WTC11 (cell line): Measurements from ENCODE around the gene KCNT2. TPM values are rescaled to one million over a fixed set of nuclear protein-coding genes. Genes with fewer than 3 reads are reported as not detected.

Source experiments
- ATAC-seq: fragments of 200-7000 bp; cut with Tn5 transposase; 2 replicates; pipeline ENCODE4 v1.10.0; 2021; ENCODE audit warnings: mild to moderate bottlenecking, moderate library complexity
- CTCF ChIA-PET: fragments of 300-600 bp; sonication (Branson Sonifier 250); formaldehyde crosslinking; loops from one replicate; lab custom pipeline; 2021; ENCODE audit warnings: antibody characterized with exemption; lab: Charles Lee
- POLR2A ChIA-PET: fragments of 350-600 bp; sonication (Branson Sonifier 250); formaldehyde crosslinking; loops from one replicate; lab custom pipeline; 2021; ENCODE audit warnings: antibody characterized with exemption; lab: Charles Lee
- DNase-seq: peaks from one replicate; pipeline ENCODE4 v3.0.0; 2021; ENCODE audit warnings: low spot score
- H3K27ac Mint-ChIP-seq: 2 replicates; pipeline ENCODE4 v1.8.0; 2021; ENCODE audit warnings: mixed read lengths
- H3K27me3 Mint-ChIP-seq: 2 replicates; pipeline ENCODE4 v1.8.0; 2021; ENCODE audit warnings: low read depth, mild to moderate bottlenecking, moderate library complexity, mixed read lengths
- H3K36me3 Mint-ChIP-seq: 2 replicates; pipeline ENCODE4 v1.8.0; 2021; ENCODE audit warnings: mixed read lengths
- H3K4me1 Mint-ChIP-seq: 2 replicates; pipeline ENCODE4 v1.8.0; 2022; ENCODE audit warnings: mixed read lengths
- H3K4me3 Mint-ChIP-seq: 2 replicates; pipeline ENCODE4 v1.8.0; 2021; ENCODE audit warnings: mild to moderate bottlenecking, moderate library complexity, mixed read lengths
- H3K9me3 Mint-ChIP-seq: 2 replicates; pipeline ENCODE4 v1.8.0; 2021; ENCODE audit warnings: mixed read lengths
- E2F5 ChIP-seq: sonication (generic); formaldehyde crosslinking; IDR thresholded peaks from 2 replicates; pipeline ENCODE4 v1.8.1; 2022; ENCODE audit warnings: mild to moderate bottlenecking, moderate library complexity, missing genetic modification reagents
- FOXK1 ChIP-seq: sonication (generic); formaldehyde crosslinking; IDR thresholded peaks from 2 replicates; pipeline ENCODE4 v1.8.0; 2022; ENCODE audit warnings: mild to moderate bottlenecking, moderate library complexity, missing genetic modification reagents
- JAZF1 ChIP-seq: fragments of 250-450 bp; sonication (Bioruptor Pico); IDR thresholded peaks from 2 replicates; pipeline ENCODE4 v1.9.0; 2021; ENCODE audit warnings: moderate library complexity, mild to moderate bottlenecking, inconsistent platforms
- NFE2L1 ChIP-seq: sonication (generic); formaldehyde crosslinking; IDR thresholded peaks from 2 replicates; pipeline ENCODE4 v1.8.1; 2023; ENCODE audit warnings: missing genetic modification reagents
- NR3C1 ChIP-seq: sonication (generic); formaldehyde crosslinking; conservative IDR thresholded peaks from 2 replicates; pipeline ENCODE4 v1.8.1; 2023; ENCODE audit warnings: low read depth, mild to moderate bottlenecking, missing genetic modification reagents
- PRDM15 ChIP-seq: sonication (generic); formaldehyde crosslinking; IDR thresholded peaks from 2 replicates; pipeline ENCODE4 v1.8.0; 2022; ENCODE audit warnings: missing genetic modification reagents
- SOX15 ChIP-seq: fragments of 250-450 bp; sonication (Bioruptor Pico); IDR thresholded peaks from 2 replicates; pipeline ENCODE4 v1.9.0; 2021; ENCODE audit warnings: mild to moderate bottlenecking
- ZNF396 ChIP-seq: fragments of 250-450 bp; sonication (Bioruptor Pico); IDR thresholded peaks from 2 replicates; pipeline ENCODE4 v1.8.0; 2021; ENCODE audit warnings: mild to moderate bottlenecking, moderate library complexity, borderline replicate concordance
- ZNF416 ChIP-seq: fragments of 250-450 bp; sonication (Bioruptor Pico); IDR thresholded peaks from 2 replicates; pipeline ENCODE4 v1.9.0; 2021; ENCODE audit warnings: mild to moderate bottlenecking, inconsistent platforms
- total RNA-seq: library from RNA; stranded (reverse); gene quantifications from 3 replicates; pipeline ENCODE4 v1.2.3, GENCODE V29; 2021
- TF ChIP-seq, protein P1 (sequence below): sonication (generic); formaldehyde crosslinking; IDR thresholded peaks from 2 replicates; pipeline ENCODE4 v1.8.0; 2022; ENCODE audit warnings: mild to moderate bottlenecking, missing genetic modification reagents
- TF ChIP-seq, protein P2 (sequence below): fragments of 250-450 bp; sonication (Bioruptor Pico); IDR thresholded peaks from 2 replicates; pipeline ENCODE4 v1.8.0; 2021; ENCODE audit warnings: mild to moderate bottlenecking
- TF ChIP-seq, protein P3 (sequence below): sonication (generic); formaldehyde crosslinking; conservative IDR thresholded peaks from 2 replicates; pipeline ENCODE4 v1.8.1; 2023; ENCODE audit warnings: mild to moderate bottlenecking, low read depth, missing genetic modification reagents, moderate library complexity

Gene KCNT2
- total RNA-seq, 1 experiment from 2014 or later: 11.6 TPM

DNA sequence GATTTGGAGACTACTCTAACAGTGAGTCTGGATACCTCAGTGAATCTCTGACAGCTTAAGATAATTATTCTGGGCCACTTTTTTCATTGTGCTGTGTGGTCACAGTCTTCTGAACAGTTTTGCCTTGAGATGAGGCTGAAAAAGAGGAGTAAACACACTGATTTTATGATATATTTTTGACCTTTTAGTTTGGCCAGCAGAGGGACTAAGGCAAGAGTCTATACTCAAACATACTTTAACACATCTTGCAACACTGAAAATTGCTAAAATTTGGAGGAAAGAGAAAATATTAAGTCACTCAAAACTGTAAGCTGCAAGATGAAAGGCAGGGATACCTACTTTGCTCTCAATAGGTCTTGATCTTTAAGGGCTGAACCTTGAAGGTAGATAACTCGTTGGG lies 182.7 kb downstream of the KCNT2 start (continued):
- no peak for TF ChIP-seq PRDM15 (CRISPR knock-in tag)

DNA sequence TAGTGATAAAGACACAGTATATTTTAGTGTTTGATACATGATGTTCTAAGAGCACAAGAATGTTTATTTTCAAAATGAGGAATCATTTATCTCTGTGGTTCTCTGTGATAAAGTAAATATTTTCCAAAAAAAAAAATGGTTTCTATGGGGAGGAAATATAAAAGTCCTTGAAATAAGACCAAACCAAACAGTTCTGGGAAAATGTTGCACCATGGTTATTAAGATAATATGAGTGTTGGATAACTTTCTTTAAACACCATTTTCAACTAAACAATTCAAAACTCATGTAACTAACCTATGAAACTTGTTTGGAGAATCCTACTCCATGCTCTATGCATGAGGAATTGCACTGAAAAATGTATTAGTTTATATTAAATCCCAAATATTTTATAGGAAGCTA lies 184.6 kb downstream of the KCNT2 start:
- peaks cover 11% of the 10 kb centered on the region for H3K36me3 Mint-ChIP-seq
- ChIA-PET CTCF (no interaction called here), POLR2A (no interaction called here)
- peaks cover 9% of the 10 kb centered on the region; the same call in 1 of the 2 replicates for H3K9me3 Mint-ChIP-seq
- DNase-seq: no peak
- no peaks in the 10 kb centered on the region for H3K27me3 Mint-ChIP-seq
- no peak for ATAC-seq
- H3K27ac Mint-ChIP-seq: no peak overlapping the region
- H3K4me3 Mint-ChIP-seq: no peak overlapping the region
- peaks cover 12% of the 10 kb centered on the region for H3K4me1 Mint-ChIP-seq
- no peak for TF ChIP-seq NFE2L1 (CRISPR knock-in tag)
- TF ChIP-seq, protein P1, sequence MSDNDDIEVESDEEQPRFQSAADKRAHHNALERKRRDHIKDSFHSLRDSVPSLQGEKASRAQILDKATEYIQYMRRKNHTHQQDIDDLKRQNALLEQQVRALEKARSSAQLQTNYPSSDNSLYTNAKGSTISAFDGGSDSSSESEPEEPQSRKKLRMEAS (CRISPR knock-in tag): no peak
- TF ChIP-seq ZNF416 (CRISPR knock-in tag): no peak
- TF ChIP-seq, protein P2, sequence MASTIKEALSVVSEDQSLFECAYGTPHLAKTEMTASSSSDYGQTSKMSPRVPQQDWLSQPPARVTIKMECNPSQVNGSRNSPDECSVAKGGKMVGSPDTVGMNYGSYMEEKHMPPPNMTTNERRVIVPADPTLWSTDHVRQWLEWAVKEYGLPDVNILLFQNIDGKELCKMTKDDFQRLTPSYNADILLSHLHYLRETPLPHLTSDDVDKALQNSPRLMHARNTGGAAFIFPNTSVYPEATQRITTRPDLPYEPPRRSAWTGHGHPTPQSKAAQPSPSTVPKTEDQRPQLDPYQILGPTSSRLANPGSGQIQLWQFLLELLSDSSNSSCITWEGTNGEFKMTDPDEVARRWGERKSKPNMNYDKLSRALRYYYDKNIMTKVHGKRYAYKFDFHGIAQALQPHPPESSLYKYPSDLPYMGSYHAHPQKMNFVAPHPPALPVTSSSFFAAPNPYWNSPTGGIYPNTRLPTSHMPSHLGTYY: no peak
- no peak for TF ChIP-seq FOXK1 (CRISPR knock-in tag)
- no peak for TF ChIP-seq PRDM15 (CRISPR knock-in tag)
- TF ChIP-seq JAZF1 (CRISPR knock-in tag): no peak
- no peak for TF ChIP-seq E2F5 (CRISPR knock-in tag)
- no peak for TF ChIP-seq NR3C1 (CRISPR knock-in tag)
- TF ChIP-seq, protein P3, sequence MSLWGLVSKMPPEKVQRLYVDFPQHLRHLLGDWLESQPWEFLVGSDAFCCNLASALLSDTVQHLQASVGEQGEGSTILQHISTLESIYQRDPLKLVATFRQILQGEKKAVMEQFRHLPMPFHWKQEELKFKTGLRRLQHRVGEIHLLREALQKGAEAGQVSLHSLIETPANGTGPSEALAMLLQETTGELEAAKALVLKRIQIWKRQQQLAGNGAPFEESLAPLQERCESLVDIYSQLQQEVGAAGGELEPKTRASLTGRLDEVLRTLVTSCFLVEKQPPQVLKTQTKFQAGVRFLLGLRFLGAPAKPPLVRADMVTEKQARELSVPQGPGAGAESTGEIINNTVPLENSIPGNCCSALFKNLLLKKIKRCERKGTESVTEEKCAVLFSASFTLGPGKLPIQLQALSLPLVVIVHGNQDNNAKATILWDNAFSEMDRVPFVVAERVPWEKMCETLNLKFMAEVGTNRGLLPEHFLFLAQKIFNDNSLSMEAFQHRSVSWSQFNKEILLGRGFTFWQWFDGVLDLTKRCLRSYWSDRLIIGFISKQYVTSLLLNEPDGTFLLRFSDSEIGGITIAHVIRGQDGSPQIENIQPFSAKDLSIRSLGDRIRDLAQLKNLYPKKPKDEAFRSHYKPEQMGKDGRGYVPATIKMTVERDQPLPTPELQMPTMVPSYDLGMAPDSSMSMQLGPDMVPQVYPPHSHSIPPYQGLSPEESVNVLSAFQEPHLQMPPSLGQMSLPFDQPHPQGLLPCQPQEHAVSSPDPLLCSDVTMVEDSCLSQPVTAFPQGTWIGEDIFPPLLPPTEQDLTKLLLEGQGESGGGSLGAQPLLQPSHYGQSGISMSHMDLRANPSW (CRISPR knock-in tag): no peak
- TF ChIP-seq ZNF396 (CRISPR knock-in tag): no peak
- TF ChIP-seq SOX15 (CRISPR knock-in tag): no peak
